HepG2 (cell line): ENCODE measurements around the gene MEAF6. TPM values are rescaled to one million over a fixed set of nuclear protein-coding genes. Genes with fewer than 3 reads are reported as not detected.

Experiments
- CEBPB ChIP-seq: IDR thresholded peaks from 2 replicates; pipeline ENCODE4 v1.6.1; 2011; ENCODE audit warnings: low read depth, low read length, improper control_type of control experiment, borderline replicate concordance
- HMGXB3 ChIP-seq: sonication (generic); formaldehyde crosslinking; IDR thresholded peaks from 2 replicates; pipeline ENCODE4 v1.4.0; 2020; ENCODE audit warnings: missing genetic modification reagents, borderline replicate concordance
- KLF6 ChIP-seq: IDR thresholded peaks from 2 replicates; pipeline ENCODE4 v1.8.0; 2016; ENCODE audit warnings: missing biosample characterization, missing genetic modification reagents
- THRA ChIP-seq: sonication (generic); formaldehyde crosslinking; IDR thresholded peaks from 2 replicates; pipeline ENCODE4 v1.4.0; 2020; ENCODE audit warnings: missing genetic modification reagents, borderline replicate concordance
- ZBTB37 ChIP-seq: sonication (generic); formaldehyde crosslinking; IDR thresholded peaks from 2 replicates; pipeline ENCODE4 v1.4.0; 2020; ENCODE audit warnings: mild to moderate bottlenecking, missing genetic modification reagents
- polyA plus RNA-seq, 8 experiments: library from polyadenylated mRNA; depleted of rRNA in 3 of 8; stranded (reverse) in 7 of 8; unstranded in 1 of 8; fragments of >200 nt; fragmentation: Illumina TruSeq in 4 of 8; extraction: Trizol in 4 of 8; gene quantifications; 2 replicates each; pipeline versions ENCODE4 v1.2.1 to v1.2.3, GENCODE V29; 2011 to 2016; ENCODE audit warnings: low read depth in 4 of 8, missing spikeins in 1 of 8, mixed read lengths in 1 of 8; ENCODE audit not compliant: insufficient read depth in 1 of 8
- total RNA-seq, 5 experiments: library from RNA; depleted of rRNA; stranded (reverse); fragments of >200 nt; fragmentation: Illumina TruSeq; extraction: Trizol; gene quantifications; 2 replicates each; pipeline ENCODE4 v1.2.3, GENCODE V29; 2016; ENCODE audit warnings: low read depth in 1 of 5
- TF ChIP-seq, protein P1 (sequence below): sonication (generic); formaldehyde crosslinking; IDR thresholded peaks from 2 replicates; pipeline ENCODE4 v1.5.0; 2020; ENCODE audit warnings: mild to moderate bottlenecking, missing genetic modification reagents, moderate library complexity
- TF ChIP-seq, protein P2 (sequence below): sonication (generic); formaldehyde crosslinking; IDR thresholded peaks from one replicate; pipeline ENCODE4 v1.5.1; 2020; ENCODE audit warnings: mild to moderate bottlenecking, missing genetic modification reagents; ENCODE audit errors: not compliant biosample characterization

MEAF6 gene
- total and polyA plus RNA-seq, 2 of the 13 experiments (the other 11 are each of a cell fraction or from before 2014, with no cell fraction given): 29.5 to 45.6 TPM

- peak; percentile 43; the same call in 1 of the 2 replicates for TF ChIP-seq HMGXB3 (CRISPR knock-in tag)
- no peak for TF ChIP-seq KLF6 (CRISPR knock-in tag)
- TF ChIP-seq, protein P1, sequence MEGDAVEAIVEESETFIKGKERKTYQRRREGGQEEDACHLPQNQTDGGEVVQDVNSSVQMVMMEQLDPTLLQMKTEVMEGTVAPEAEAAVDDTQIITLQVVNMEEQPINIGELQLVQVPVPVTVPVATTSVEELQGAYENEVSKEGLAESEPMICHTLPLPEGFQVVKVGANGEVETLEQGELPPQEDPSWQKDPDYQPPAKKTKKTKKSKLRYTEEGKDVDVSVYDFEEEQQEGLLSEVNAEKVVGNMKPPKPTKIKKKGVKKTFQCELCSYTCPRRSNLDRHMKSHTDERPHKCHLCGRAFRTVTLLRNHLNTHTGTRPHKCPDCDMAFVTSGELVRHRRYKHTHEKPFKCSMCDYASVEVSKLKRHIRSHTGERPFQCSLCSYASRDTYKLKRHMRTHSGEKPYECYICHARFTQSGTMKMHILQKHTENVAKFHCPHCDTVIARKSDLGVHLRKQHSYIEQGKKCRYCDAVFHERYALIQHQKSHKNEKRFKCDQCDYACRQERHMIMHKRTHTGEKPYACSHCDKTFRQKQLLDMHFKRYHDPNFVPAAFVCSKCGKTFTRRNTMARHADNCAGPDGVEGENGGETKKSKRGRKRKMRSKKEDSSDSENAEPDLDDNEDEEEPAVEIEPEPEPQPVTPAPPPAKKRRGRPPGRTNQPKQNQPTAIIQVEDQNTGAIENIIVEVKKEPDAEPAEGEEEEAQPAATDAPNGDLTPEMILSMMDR (CRISPR knock-in tag): peak; percentile 95
- TF ChIP-seq, protein P2, sequence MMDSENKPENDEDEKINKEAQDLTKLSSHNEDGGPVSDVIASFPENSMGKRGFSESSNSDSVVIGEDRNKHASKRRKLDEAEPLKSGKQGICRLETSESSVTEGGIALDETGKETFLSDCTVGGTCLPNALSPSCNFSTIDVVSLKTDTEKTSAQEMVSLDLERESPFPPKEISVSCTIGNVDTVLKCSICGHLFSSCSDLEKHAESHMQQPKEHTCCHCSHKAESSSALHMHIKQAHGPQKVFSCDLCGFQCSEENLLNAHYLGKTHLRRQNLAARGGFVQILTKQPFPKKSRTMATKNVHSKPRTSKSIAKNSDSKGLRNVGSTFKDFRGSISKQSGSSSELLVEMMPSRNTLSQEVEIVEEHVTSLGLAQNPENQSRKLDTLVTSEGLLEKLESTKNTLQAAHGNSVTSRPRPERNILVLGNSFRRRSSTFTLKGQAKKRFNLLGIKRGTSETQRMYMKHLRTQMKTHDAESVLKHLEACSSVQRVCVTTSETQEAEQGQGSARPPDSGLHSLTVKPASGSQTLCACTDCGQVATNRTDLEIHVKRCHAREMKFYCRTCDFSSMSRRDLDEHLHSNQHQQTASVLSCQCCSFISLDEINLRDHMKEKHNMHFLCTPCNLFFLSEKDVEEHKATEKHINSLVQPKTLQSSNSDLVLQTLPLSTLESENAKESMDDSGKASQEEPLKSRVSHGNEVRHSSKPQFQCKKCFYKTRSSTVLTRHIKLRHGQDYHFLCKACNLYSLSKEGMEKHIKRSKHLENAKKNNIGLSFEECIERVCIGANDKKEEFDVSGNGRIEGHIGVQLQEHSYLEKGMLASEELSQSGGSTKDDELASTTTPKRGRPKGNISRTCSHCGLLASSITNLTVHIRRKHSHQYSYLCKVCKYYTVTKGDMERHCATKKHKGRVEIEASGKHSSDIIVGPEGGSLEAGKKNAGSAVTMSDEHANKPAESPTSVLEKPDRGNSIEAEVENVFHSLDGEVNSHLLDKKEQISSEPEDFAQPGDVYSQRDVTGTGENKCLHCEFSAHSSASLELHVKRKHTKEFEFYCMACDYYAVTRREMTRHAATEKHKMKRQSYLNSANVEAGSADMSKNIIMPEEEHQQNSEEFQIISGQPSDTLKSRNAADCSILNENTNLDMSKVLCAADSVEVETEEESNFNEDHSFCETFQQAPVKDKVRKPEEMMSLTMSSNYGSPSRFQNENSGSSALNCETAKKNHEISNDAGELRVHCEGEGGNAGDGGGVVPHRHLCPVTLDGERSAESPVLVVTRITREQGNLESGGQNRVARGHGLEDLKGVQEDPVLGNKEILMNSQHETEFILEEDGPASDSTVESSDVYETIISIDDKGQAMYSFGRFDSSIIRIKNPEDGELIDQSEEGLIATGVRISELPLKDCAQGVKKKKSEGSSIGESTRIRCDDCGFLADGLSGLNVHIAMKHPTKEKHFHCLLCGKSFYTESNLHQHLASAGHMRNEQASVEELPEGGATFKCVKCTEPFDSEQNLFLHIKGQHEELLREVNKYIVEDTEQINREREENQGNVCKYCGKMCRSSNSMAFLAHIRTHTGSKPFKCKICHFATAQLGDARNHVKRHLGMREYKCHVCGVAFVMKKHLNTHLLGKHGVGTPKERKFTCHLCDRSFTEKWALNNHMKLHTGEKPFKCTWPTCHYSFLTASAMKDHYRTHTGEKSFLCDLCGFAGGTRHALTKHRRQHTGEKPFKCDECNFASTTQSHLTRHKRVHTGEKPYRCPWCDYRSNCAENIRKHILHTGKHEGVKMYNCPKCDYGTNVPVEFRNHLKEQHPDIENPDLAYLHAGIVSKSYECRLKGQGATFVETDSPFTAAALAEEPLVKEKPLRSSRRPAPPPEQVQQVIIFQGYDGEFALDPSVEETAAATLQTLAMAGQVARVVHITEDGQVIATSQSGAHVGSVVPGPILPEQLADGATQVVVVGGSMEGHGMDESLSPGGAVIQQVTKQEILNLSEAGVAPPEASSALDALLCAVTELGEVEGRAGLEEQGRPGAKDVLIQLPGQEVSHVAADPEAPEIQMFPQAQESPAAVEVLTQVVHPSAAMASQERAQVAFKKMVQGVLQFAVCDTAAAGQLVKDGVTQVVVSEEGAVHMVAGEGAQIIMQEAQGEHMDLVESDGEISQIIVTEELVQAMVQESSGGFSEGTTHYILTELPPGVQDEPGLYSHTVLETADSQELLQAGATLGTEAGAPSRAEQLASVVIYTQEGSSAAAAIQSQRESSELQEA (CRISPR knock-in tag): peak; percentile 54
- no peak for TF ChIP-seq CEBPB
- TF ChIP-seq ZBTB37: no peak
- TF ChIP-seq THRA (CRISPR knock-in tag): 0 out of 2 replicates have a peak, but pooled peaks have one; percentile 17
Observed at GRCh38 chr1:37486680-37487618, 27.6 kb downstream of the MEAF6 start (continued).
